ENCODE measurements around the gene FAM209A. TPM values are rescaled to one million over a fixed set of nuclear protein-coding genes. Genes with fewer than 3 reads are reported as not detected.
"Not testable (repeated sequence)": the region's sequence is repeated elsewhere in the genome, so short reads cannot be mapped to it uniquely, and the experiment has no call there.

Gene FAM209A
- total RNA-seq, 1 donor from 2014 or later, result not detected

- Histone ChIP-seq H3K36me3 (ENCODE audit: control insufficient read depth, insufficient read depth, low read length) (no peaks in the 10 kb centered on the region), H3K4me3 (ENCODE audit: low read depth, low read length) (no peak overlapping the region), H3K27me3 (ENCODE audit: control insufficient read depth, insufficient read depth, low read length) (peaks cover 2% of the 10 kb centered on the region)
- TF ChIP-seq CTCF (IDR thresholded peaks at IDR 0.05; ENCODE audit: insufficient read depth, low read length, poor library complexity, severe bottlenecking), result no peak
- DNase-seq (ENCODE audit: low read depth), result no peak
Observed at GRCh38 chr20:56551571-56551970, 27.0 kb downstream of the FAM209A start.

GRCh38 chr20:56552911-56553629, 28.5 kb downstream of the FAM209A start:
- no peak overlapping the region for H3K4me3 ChIP-seq (ENCODE audit: low read depth, low read length)
- no peaks in the 10 kb centered on the region for H3K36me3 ChIP-seq (ENCODE audit: control insufficient read depth, insufficient read depth, low read length)
- peaks cover 2% of the 10 kb centered on the region for H3K27me3 ChIP-seq (ENCODE audit: control insufficient read depth, insufficient read depth, low read length)
- DNase-seq (ENCODE audit: low read depth), result no peak
- no peak for TF ChIP-seq CTCF (IDR thresholded peaks at IDR 0.05; ENCODE audit: insufficient read depth, low read length, poor library complexity, severe bottlenecking)

GRCh38 chr20:56554869-56555268, 30.3 kb downstream of the FAM209A start:
- Histone ChIP-seq H3K4me3 (ENCODE audit: low read depth, low read length) (no peak overlapping the region), H3K27me3 (ENCODE audit: control insufficient read depth, insufficient read depth, low read length) (peaks cover 2% of the 10 kb centered on the region), H3K36me3 (ENCODE audit: control insufficient read depth, insufficient read depth, low read length) (no peaks in the 10 kb centered on the region)
- no peak for TF ChIP-seq CTCF (IDR thresholded peaks at IDR 0.05; ENCODE audit: insufficient read depth, low read length, poor library complexity, severe bottlenecking)
- peak; percentile 90 for DNase-seq (ENCODE audit: low read depth)

GRCh38 chr20:56558968-56559367, 34.4 kb downstream of the FAM209A start:
- H3K36me3 ChIP-seq (ENCODE audit: control insufficient read depth, insufficient read depth, low read length), result no peaks in the 10 kb centered on the region
- DNase-seq (ENCODE audit: low read depth), result no peak

GRCh38 chr20:56564526-56564925, 40.0 kb downstream of the FAM209A start:
- not testable (repeated sequence) for H3K36me3 ChIP-seq (ENCODE audit: control insufficient read depth, insufficient read depth, low read length); DNase-seq (ENCODE audit: low read depth); H3K27me3 ChIP-seq (ENCODE audit: control insufficient read depth, insufficient read depth, low read length); H3K4me3 ChIP-seq (ENCODE audit: low read depth, low read length)

More at GRCh38 chr20:56558968-56559367, 34.4 kb downstream of the FAM209A start:
- H3K27me3 ChIP-seq (ENCODE audit: control insufficient read depth, insufficient read depth, low read length), result no peaks in the 10 kb centered on the region
- no peak for TF ChIP-seq CTCF (IDR thresholded peaks at IDR 0.05; ENCODE audit: insufficient read depth, low read length, poor library complexity, severe bottlenecking)
- H3K4me3 ChIP-seq (ENCODE audit: low read depth, low read length), result no peak overlapping the region

GRCh38 chr20:56565511-56565910, 41.0 kb downstream of the FAM209A start:
- no peak for TF ChIP-seq CTCF (IDR thresholded peaks at IDR 0.05; ENCODE audit: insufficient read depth, low read length, poor library complexity, severe bottlenecking)
- no peaks in the 10 kb centered on the region for H3K27me3 ChIP-seq (ENCODE audit: control insufficient read depth, insufficient read depth, low read length)
- DNase-seq (ENCODE audit: low read depth), result no peak
- H3K36me3 ChIP-seq (ENCODE audit: control insufficient read depth, insufficient read depth, low read length), result no peaks in the 10 kb centered on the region
- H3K4me3 ChIP-seq (ENCODE audit: low read depth, low read length), result no peak overlapping the region

Measured in kidney epithelial cell (primary cell).